Lung (tissue), 12 donors: ENCODE data around the gene ADAMTS13. TPM values are rescaled to one million over a fixed set of nuclear protein-coding genes. Genes with fewer than 3 reads are reported as not detected.
A peak's percentile ranks its signal among the peaks of the same experiment; 100 is the strongest.
"Not testable (repeated sequence)": the region's sequence is repeated elsewhere in the genome, so short reads cannot be mapped to it uniquely, and the experiment has no call there.

Experiments
- ATAC-seq: fragments of 200-7000 bp; cut with Tn5 transposase; one replicate; pipeline ENCODE4 v1.9.1; 2020; ENCODE audit warnings: moderate number of reproducible peaks; ENCODE audit not compliant: insufficient read depth, low FRiP score
- DNase-seq, 3 donors: peaks; one replicate each; pipeline ENCODE4 v3.0.0-alpha.2; 2013 to 2017
- H3K27ac ChIP-seq, 2 donors: one replicate each; pipeline ENCODE4 v1.5.1; 2013; ENCODE audit warnings: mild to moderate bottlenecking in 2 of 2, moderate library complexity in 2 of 2, control low read depth in 1 of 2, inconsistent platforms in 1 of 2, low read depth in 1 of 2, low read length in 1 of 2
- H3K27me3 ChIP-seq, 3 donors: one replicate each; pipeline ENCODE4 v1.5.1; 2013; ENCODE audit warnings: low read length in 2 of 3; ENCODE audit not compliant: control insufficient read depth in 3 of 3, insufficient read depth in 3 of 3
- H3K36me3 ChIP-seq, 4 donors: one replicate each; pipeline ENCODE4 v1.5.1; 2013; ENCODE audit warnings: low read length in 4 of 4, mild to moderate bottlenecking in 1 of 4, moderate library complexity in 1 of 4; ENCODE audit not compliant: control insufficient read depth in 4 of 4, insufficient read depth in 4 of 4
- H3K4me1 ChIP-seq, 5 donors: one replicate each; pipeline ENCODE4 v1.5.1; 2013; ENCODE audit warnings: low read length in 5 of 5, mild to moderate bottlenecking in 2 of 5, moderate library complexity in 1 of 5; ENCODE audit not compliant: control insufficient read depth in 5 of 5, insufficient read depth in 5 of 5
- H3K4me3 ChIP-seq: one replicate; pipeline ENCODE4 v1.5.1; 2013; ENCODE audit warnings: mild to moderate bottlenecking, control low read depth, moderate library complexity
- H3K9ac ChIP-seq, 2 donors: one replicate each; pipeline ENCODE4 v1.5.1; 2013; ENCODE audit warnings: low read length in 2 of 2, control low read depth in 1 of 2; ENCODE audit not compliant: insufficient read depth in 1 of 2
- H3K9me3 ChIP-seq, 4 donors: one replicate each; pipeline ENCODE4 v1.5.1; 2013; ENCODE audit warnings: low read length in 3 of 4, mild to moderate bottlenecking in 1 of 4, moderate library complexity in 1 of 4; ENCODE audit not compliant: control insufficient read depth in 4 of 4, insufficient read depth in 3 of 4
- CTCF ChIP-seq: IDR thresholded peaks from 2 replicates; pipeline ENCODE4 v1.5.1; 2012; ENCODE audit warnings: mild to moderate bottlenecking; ENCODE audit errors: control extremely low read depth, extremely low read depth
- WGBS, 2 donors: extraction: QIAGEN DNeasy Blood & Tissue Kit; methylation state at CpG; one replicate each; pipeline ENCODE4 v1.1.7; 2013; 5-methylcytosine and 5-hydroxymethylcytosine counted together
- polyA plus RNA-seq, 2 donors: library from polyadenylated mRNA; stranded (reverse); fragments of 200-250 nt; gene quantifications; one replicate each; pipeline ENCODE4 v1.2.1, GENCODE V29; 2013
- total RNA-seq, 2 donors: library from RNA; depleted of rRNA in 1 of 2; stranded (reverse); fragments of >200 nt in 1 of 2; gene quantifications; one replicate each; pipeline ENCODE4 v1.2.1, GENCODE V29; 2014 to 2021
- donor health status: control.
- donor health status: control.
- donor health status: Bipolar disorder and iron deficiency.
- donor health status: healthy.
- donor health status: DM: yes; HTN: yes; CAD: no.

ADAMTS13 gene
- total and polyA plus RNA-seq, 4 donors: 1.0 to 4.1 (median 2.9) TPM

DNA sequence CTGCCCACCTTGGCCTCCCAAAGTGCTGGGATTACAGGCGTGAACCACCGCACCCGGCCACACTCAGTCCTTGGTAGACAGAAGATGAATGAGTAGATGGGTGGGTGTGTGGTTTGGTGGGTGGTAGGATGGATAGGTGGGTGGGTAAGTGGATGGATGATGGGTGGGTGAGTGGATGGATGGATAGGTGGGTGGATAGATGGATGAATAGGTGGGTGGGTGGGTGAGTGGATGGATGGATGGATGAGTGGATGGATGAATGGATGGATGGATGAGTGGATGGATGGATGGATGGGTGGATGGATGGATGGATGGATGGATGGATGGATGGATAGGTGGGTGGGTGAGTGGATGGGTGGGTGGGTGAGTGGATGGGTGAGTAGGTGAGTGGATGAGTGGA, 29.9 kb upstream of the ADAMTS13 start:
- not testable (repeated sequence) for H3K27me3 ChIP-seq, H3K4me3 ChIP-seq, H3K36me3 ChIP-seq, DNase-seq, H3K27ac ChIP-seq, H3K9ac ChIP-seq, ATAC-seq, H3K4me1 ChIP-seq, H3K9me3 ChIP-seq
- WGBS, 2 donors: 95 to 100% methylated on average over 3 of the region's 3 CpGs

- H3K27me3 ChIP-seq: peaks cover 0 to 6% (median 0%) of the 10 kb centered on the region in 3 donors
- ATAC-seq: no peak
- no peaks in the 10 kb centered on the region for H3K4me1 ChIP-seq
- no peaks in the 10 kb centered on the region for H3K9me3 ChIP-seq
- TF ChIP-seq CTCF: no peak
- H3K27ac ChIP-seq: no peak overlapping the region
- no peak overlapping the region for H3K9ac ChIP-seq
- 90 to 100% methylated on average over 3 of the region's 3 CpGs for WGBS, 2 donors
- no peaks in the 10 kb centered on the region for H3K36me3 ChIP-seq
- no peak for DNase-seq
- no peak overlapping the region for H3K4me3 ChIP-seq
Measured at GRCh38 chr9:133393399-133393798, 28.8 kb upstream of the ADAMTS13 start.

DNA sequence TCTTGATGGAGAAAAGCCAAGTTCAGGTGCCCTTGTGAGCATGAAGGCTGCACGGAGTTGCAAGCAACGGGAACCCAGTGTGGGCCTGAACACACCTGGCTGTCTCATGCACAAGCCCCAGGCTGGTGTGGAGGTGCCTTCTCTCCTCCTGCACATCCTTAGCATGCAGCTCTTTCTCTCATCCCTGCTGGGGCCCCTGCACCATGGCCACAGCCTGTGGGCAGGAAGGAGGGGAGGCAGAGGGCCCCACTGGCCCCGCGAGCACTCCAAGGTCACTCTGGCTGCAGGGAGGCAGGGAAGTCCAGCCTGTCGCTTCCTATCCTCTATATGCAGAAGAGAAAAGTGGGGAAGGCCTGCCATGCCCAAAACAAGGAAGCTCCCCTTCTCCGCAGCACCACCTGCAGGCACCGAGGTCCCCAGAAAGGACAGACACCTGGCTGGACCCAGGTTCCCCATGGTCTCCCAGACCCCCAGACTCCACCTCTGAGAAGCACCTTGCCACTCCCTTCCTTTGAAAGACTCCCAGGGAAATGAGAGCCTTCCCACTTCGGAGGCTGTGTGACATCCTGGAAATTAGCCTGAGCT, 27.4 kb upstream of the ADAMTS13 start:
- Histone ChIP-seq H3K9me3 (no peaks in the 10 kb centered on the region), H3K36me3 (no peaks in the 10 kb centered on the region), H3K27ac (no peak overlapping the region), H3K4me3 (no peak overlapping the region), H3K4me1 (no peaks in the 10 kb centered on the region), H3K27me3 (peaks cover 0 to 6% (median 0%) of the 10 kb centered on the region in 3 donors), H3K9ac (no peak overlapping the region)
- DNase-seq (no peak), ATAC-seq (no peak)
- 31 to 32% methylated on average over 8 of the region's 8 CpGs for WGBS, 2 donors
- TF ChIP-seq CTCF: no peak

DNA sequence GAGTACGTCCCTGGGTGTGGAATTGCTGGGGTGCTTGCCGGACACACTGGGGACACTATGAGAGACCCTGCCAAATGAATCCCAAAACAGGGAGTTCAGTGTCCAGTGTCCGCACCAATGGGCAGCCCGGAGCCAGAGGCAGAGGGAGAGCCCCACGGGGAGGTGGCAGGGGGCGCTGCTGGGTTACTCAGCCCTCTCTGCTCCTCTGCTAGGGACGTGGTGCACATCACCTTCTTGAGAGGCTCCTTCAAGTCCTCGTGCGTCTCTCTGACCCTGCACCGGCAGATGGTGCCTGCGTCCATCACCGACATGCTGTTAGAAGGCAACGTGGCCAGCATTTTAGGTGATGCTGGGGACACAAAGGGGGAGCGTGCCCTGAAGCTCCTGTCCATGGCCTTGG, 25.2 kb upstream of the ADAMTS13 start:
- Histone ChIP-seq H3K9me3 (no peaks in the 10 kb centered on the region), H3K4me1 (no peaks in the 10 kb centered on the region), H3K4me3 (no peak overlapping the region), H3K27me3 (peaks cover 0 to 6% (median 0%) of the 10 kb centered on the region in 3 donors), H3K9ac (no peak overlapping the region), H3K27ac (no peak overlapping the region), H3K36me3 (peaks cover 0 to 2% (median 0%) of the 10 kb centered on the region in 4 donors)
- 39% methylated on average over 14 of the region's 14 CpGs for WGBS, 2 donors
- DNase-seq (peak in 1 of 3 donors; percentile 29), ATAC-seq (no peak)
- TF ChIP-seq CTCF: no peak
